Loucy (cell line): ENCODE measurements around the gene FBRSL1.

Experiments used
- H2AFZ ChIP-seq: fragments of 200-600 bp; sonication (generic); 2 replicates; pipeline ENCODE4 v1.6.0; 2016; ENCODE audit warnings: antibody characterized with exemption, mild to moderate bottlenecking, low read length, moderate library complexity
- H3F3A ChIP-seq: fragments of 200-600 bp; 2 replicates; pipeline ENCODE4 v1.6.0; 2016; ENCODE audit warnings: antibody characterized with exemption, low read depth, mild to moderate bottlenecking
- H3K27me3 ChIP-seq: fragments of 200-600 bp; sonication (generic); 2 replicates; pipeline ENCODE4 v1.6.1; 2014; ENCODE audit warnings: low read length, mild to moderate bottlenecking; ENCODE audit not compliant: insufficient read depth, poor library complexity, severe bottlenecking
- H3K36me3 ChIP-seq: fragments of 200-600 bp; sonication (generic); 2 replicates; pipeline ENCODE4 v1.6.1; 2016; ENCODE audit warnings: low read length; ENCODE audit not compliant: insufficient read depth
- H3K4me1 ChIP-seq: fragments of 200-600 bp; sonication (generic); 2 replicates; pipeline ENCODE4 v1.5.1; 2014; ENCODE audit warnings: low read length, mild to moderate bottlenecking; ENCODE audit not compliant: insufficient read depth, poor library complexity, severe bottlenecking
- H3K4me2 ChIP-seq: fragments of 200-600 bp; sonication (generic); 2 replicates; pipeline ENCODE4 v1.6.0; 2014; ENCODE audit warnings: antibody characterized with exemption, low read length, low read depth, mild to moderate bottlenecking; ENCODE audit not compliant: poor library complexity, severe bottlenecking
- H3K4me3 ChIP-seq: fragments of 200-600 bp; sonication (generic); 2 replicates; pipeline ENCODE4 v1.5.1; 2014; ENCODE audit warnings: low read length, mild to moderate bottlenecking, mixed read lengths; ENCODE audit not compliant: poor library complexity, severe bottlenecking
- H3K79me2 ChIP-seq: fragments of 200-600 bp; sonication (generic); 2 replicates; pipeline ENCODE4 v1.6.1; 2014; ENCODE audit warnings: low read length; ENCODE audit not compliant: insufficient read depth
- H3K9ac ChIP-seq: fragments of 200-600 bp; sonication (generic); 2 replicates; pipeline ENCODE4 v1.6.0; 2014; ENCODE audit warnings: mild to moderate bottlenecking, low read depth, low read length, moderate library complexity; ENCODE audit not compliant: poor library complexity, severe bottlenecking
- H3K9me2 ChIP-seq: fragments of 200-600 bp; sonication (generic); replicated peaks from 2 replicates; pipeline ENCODE4 v1.6.1; 2016; ENCODE audit warnings: low read depth, low read length, mixed read lengths
- H3K9me3 ChIP-seq: fragments of 200-600 bp; sonication (generic); 2 replicates; pipeline ENCODE4 v1.6.1; 2014; ENCODE audit warnings: mild to moderate bottlenecking, antibody characterized with exemption, low read length, low read depth; ENCODE audit not compliant: insufficient read depth
- H4K20me1 ChIP-seq: fragments of 200-600 bp; sonication (generic); 2 replicates; pipeline ENCODE4 v1.6.0; 2014; ENCODE audit warnings: antibody characterized with exemption, low read length, mild to moderate bottlenecking; ENCODE audit not compliant: insufficient read depth, poor library complexity, severe bottlenecking
- EZH2phosphoT487 ChIP-seq: fragments of 200-600 bp; IDR thresholded peaks from 2 replicates; pipeline ENCODE4 v1.6.1; 2018; ENCODE audit warnings: antibody characterized with exemption, mild to moderate bottlenecking, moderate library complexity, borderline replicate concordance
- TF ChIP-seq, protein P1 (sequence below): fragments of 200-600 bp; sonication (generic); conservative IDR thresholded peaks from 2 replicates; pipeline ENCODE4 v1.5.1; 2014; ENCODE audit warnings: mild to moderate bottlenecking, antibody characterized with exemption, low read length

FBRSL1 gene

DNA sequence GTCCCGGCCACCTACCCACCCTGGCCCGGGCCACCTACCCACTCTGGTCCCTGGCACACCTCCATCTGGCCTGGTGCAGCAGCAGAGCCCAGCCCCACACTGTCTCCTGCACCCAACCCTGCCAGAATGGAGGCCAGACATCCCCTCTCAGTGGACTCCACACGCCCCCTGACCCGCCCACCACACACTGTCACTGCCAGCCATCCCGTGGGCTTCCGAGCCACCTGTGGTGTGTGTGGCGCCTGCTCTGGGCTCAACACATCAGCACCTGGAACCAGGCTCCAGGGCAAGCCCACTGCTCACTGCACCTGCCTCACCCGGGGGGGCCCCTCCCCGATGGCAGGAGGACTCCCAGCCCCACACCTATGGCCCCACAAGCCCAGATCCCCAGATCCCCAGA is 50.5 kb downstream of the FBRSL1 start:
- Histone ChIP-seq H3K27me3 (no peaks in the 10 kb centered on the region), H2AFZ (no peak overlapping the region), H3K4me1 (peaks cover 14% of the 10 kb centered on the region), H3K9me2 (no peaks in the 10 kb centered on the region), H3K36me3 (no peaks in the 10 kb centered on the region), H4K20me1 (no peaks in the 10 kb centered on the region), H3K79me2 (no peaks in the 10 kb centered on the region), H3K4me3 (no peak overlapping the region), H3K9ac (no peak overlapping the region), H3F3A (no peaks in the 10 kb centered on the region), H3K9me3 (no peaks in the 10 kb centered on the region), H3K4me2 (no peak overlapping the region)
- TF ChIP-seq, protein P1, sequence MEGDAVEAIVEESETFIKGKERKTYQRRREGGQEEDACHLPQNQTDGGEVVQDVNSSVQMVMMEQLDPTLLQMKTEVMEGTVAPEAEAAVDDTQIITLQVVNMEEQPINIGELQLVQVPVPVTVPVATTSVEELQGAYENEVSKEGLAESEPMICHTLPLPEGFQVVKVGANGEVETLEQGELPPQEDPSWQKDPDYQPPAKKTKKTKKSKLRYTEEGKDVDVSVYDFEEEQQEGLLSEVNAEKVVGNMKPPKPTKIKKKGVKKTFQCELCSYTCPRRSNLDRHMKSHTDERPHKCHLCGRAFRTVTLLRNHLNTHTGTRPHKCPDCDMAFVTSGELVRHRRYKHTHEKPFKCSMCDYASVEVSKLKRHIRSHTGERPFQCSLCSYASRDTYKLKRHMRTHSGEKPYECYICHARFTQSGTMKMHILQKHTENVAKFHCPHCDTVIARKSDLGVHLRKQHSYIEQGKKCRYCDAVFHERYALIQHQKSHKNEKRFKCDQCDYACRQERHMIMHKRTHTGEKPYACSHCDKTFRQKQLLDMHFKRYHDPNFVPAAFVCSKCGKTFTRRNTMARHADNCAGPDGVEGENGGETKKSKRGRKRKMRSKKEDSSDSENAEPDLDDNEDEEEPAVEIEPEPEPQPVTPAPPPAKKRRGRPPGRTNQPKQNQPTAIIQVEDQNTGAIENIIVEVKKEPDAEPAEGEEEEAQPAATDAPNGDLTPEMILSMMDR, result no peak
- no peak for TF ChIP-seq EZH2phosphoT487

DNA sequence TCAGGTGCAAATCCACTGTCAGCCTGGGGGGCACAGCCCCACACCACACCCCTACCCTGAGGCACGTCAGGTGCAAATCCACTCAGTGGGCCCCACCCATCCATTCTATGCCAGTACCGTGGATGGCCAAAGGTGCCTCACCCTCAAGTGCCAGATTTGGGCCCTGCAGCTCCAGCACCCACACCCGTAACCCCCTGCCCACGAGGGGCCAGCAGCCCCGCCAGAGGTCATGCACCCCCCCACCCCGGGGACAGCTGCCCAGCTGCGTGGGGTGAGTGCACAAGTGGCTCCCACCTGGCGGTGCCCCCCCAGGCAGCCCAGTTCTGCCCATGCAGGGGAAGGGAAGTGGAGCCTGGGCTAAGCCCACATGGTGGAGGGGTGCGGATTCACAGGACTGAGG is 51.2 kb downstream of the FBRSL1 start:
- no peaks in the 10 kb centered on the region for H3F3A ChIP-seq
- H3K36me3 ChIP-seq, result no peaks in the 10 kb centered on the region
- no peaks in the 10 kb centered on the region for H4K20me1 ChIP-seq
- no peaks in the 10 kb centered on the region for H3K9me2 ChIP-seq
- no peak overlapping the region for H3K9ac ChIP-seq
- no peak overlapping the region for H3K4me3 ChIP-seq
- TF ChIP-seq, protein P1, result no peak
- TF ChIP-seq EZH2phosphoT487, result no peak
- H3K4me2 ChIP-seq, result no peak overlapping the region
- H3K9me3 ChIP-seq, result no peaks in the 10 kb centered on the region
- H3K27me3 ChIP-seq, result no peaks in the 10 kb centered on the region
- H3K4me1 ChIP-seq, result peaks cover 14% of the 10 kb centered on the region
- H3K79me2 ChIP-seq, result no peaks in the 10 kb centered on the region
- no peak overlapping the region for H2AFZ ChIP-seq

DNA sequence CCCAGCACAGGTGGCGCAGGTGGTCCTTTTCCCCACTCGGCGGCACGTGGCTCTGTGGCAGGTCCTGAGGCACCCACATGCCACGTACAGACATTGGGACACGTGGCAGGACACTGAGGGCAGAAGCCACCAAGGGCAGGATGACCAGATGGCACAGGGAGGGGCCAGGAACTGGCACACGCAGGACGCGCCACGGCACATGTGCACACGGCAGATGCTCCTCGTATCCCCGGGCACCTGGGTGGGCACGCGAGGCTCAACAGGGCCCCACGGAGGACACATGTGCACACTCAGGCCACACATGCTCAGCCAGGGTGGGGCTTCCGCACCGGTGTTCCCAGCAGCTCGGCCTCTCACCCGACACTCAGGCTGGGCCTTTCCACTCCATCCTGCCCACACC is 52.0 kb downstream of the FBRSL1 start:
- Histone ChIP-seq H3K9me2 (no peaks in the 10 kb centered on the region), H3K4me3 (no peak overlapping the region), H2AFZ (no peak overlapping the region), H4K20me1 (no peaks in the 10 kb centered on the region), H3K4me2 (no peak overlapping the region), H3K9me3 (no peaks in the 10 kb centered on the region), H3K9ac (no peak overlapping the region), H3K36me3 (no peaks in the 10 kb centered on the region), H3K4me1 (peaks cover 14% of the 10 kb centered on the region), H3K27me3 (no peaks in the 10 kb centered on the region), H3F3A (no peaks in the 10 kb centered on the region), H3K79me2 (no peaks in the 10 kb centered on the region)
- TF ChIP-seq, protein P1, result no peak
- TF ChIP-seq EZH2phosphoT487, result no peak
